Loucy (cell line): ENCODE measurements around the gene PLXNA4.

Source experiments
- EZH2phosphoT487 ChIP-seq: fragments of 200-600 bp; IDR thresholded peaks from 2 replicates; pipeline ENCODE4 v1.6.1; 2018; ENCODE audit warnings: antibody characterized with exemption, mild to moderate bottlenecking, moderate library complexity, borderline replicate concordance
- TF ChIP-seq, protein P1 (sequence below): fragments of 200-600 bp; sonication (generic); conservative IDR thresholded peaks from 2 replicates; pipeline ENCODE4 v1.5.1; 2014; ENCODE audit warnings: mild to moderate bottlenecking, antibody characterized with exemption, low read length

DNA sequence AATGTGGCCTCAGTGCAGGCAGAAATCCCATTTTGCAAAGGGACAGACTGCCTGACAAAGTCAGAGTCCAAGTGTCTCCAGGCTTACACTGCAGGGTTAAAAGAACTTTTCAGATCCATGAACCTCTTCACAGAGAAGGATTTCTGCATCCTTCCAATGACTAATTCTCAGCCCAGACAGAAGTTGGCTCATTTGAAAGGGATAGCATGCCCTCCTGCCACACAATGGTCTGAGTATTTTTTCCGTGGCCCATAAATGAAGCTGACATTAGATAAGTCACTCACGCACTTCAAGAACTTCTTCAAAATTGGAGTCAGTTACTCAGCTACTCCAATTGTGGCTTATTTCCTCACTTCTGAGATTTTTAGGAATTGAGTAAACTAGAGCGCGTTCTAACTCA, 170.2 kb downstream of the PLXNA4 start:
- TF ChIP-seq, protein P1, sequence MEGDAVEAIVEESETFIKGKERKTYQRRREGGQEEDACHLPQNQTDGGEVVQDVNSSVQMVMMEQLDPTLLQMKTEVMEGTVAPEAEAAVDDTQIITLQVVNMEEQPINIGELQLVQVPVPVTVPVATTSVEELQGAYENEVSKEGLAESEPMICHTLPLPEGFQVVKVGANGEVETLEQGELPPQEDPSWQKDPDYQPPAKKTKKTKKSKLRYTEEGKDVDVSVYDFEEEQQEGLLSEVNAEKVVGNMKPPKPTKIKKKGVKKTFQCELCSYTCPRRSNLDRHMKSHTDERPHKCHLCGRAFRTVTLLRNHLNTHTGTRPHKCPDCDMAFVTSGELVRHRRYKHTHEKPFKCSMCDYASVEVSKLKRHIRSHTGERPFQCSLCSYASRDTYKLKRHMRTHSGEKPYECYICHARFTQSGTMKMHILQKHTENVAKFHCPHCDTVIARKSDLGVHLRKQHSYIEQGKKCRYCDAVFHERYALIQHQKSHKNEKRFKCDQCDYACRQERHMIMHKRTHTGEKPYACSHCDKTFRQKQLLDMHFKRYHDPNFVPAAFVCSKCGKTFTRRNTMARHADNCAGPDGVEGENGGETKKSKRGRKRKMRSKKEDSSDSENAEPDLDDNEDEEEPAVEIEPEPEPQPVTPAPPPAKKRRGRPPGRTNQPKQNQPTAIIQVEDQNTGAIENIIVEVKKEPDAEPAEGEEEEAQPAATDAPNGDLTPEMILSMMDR: no peak
- no peak for TF ChIP-seq EZH2phosphoT487
